Renal cortex interstitium (tissue), 15 donors: ENCODE data around the gene ZC3H18. TPM values are rescaled to one million over a fixed set of nuclear protein-coding genes. Genes with fewer than 3 reads are reported as not detected.
A peak's percentile ranks its signal among the peaks of the same experiment; 100 is the strongest.

Experiments used
- DNase-seq, 11 donors: peaks; one replicate each; pipeline ENCODE4 v3.0.0-alpha.2; 2013; ENCODE audit warnings: low read depth in 9 of 11, low spot score in 4 of 11; ENCODE audit errors: extremely low read depth in 1 of 11
- long read RNA-seq, 16 experiments: transcript quantifications; one replicate each; lab custom pipeline, GENCODE V29; 2026
- polyA plus RNA-seq, 3 donors: library from polyadenylated mRNA; unstranded; fragments of 120-200 nt; gene quantifications; one replicate each; pipeline ENCODE4 v1.2.1, GENCODE V29; 2013; ENCODE audit not compliant: insufficient read length in 3 of 3

Gene ZC3H18
- polyA plus RNA-seq = 10 to 100 TPM; 35.8 to 43.3 (median 40.5) TPM
- long read RNA-seq, donor 1, partial matches to known transcripts = 404 of 408 reads
- long read RNA-seq, donor 1, other reads (novel, unspliced or antisense) = 0 of 408 reads
- long read RNA-seq, donor 2, partial matches to known transcripts = 16 of 20 reads
- long read RNA-seq, donor 2, other reads (novel, unspliced or antisense) = 0 of 20 reads
- long read RNA-seq, donor 3, partial matches to known transcripts = 535 of 545 reads
- long read RNA-seq, donor 3, other reads (novel, unspliced or antisense) = 5 of 545 reads
- long read RNA-seq, donor 4, partial matches to known transcripts = 0 of 4 reads
- long read RNA-seq, donor 4, other reads (novel, unspliced or antisense) = 0 of 4 reads
- long read RNA-seq, donor 5 = 0 reads
- long read RNA-seq, donor 6, partial matches to known transcripts = 0 of 3 reads
- long read RNA-seq, donor 6, other reads (novel, unspliced or antisense) = 0 of 3 reads
- long read RNA-seq, donor 7, partial matches to known transcripts = 6 of 9 reads
- long read RNA-seq, donor 7, other reads (novel, unspliced or antisense) = 0 of 9 reads
- long read RNA-seq, donor 8 = 0 reads
- long read RNA-seq, donor 9, partial matches to known transcripts = 337 of 338 reads
- long read RNA-seq, donor 9, other reads (novel, unspliced or antisense) = 0 of 338 reads
- long read RNA-seq, donor 10, partial matches to known transcripts = 0 of 1 reads
- long read RNA-seq, donor 10, other reads (novel, unspliced or antisense) = 0 of 1 reads
- long read RNA-seq, donor 11 = 0 reads
- long read RNA-seq, donor 12, partial matches to known transcripts = 0 of 1 reads
- long read RNA-seq, donor 12, other reads (novel, unspliced or antisense) = 0 of 1 reads
- long read RNA-seq, donor 13 = 0 reads
- long read RNA-seq, donor 14 = 0 reads
- long read RNA-seq, donor 15, partial matches to known transcripts = 5 of 6 reads
- long read RNA-seq, donor 15, other reads (novel, unspliced or antisense) = 0 of 6 reads
- long read RNA-seq, donor 16, transcript ZC3H18-201 (18 exons, 3,729 nt) = major isoform, 8 of 34 reads
- long read RNA-seq, donor 16, partial matches to known transcripts = 20 of 34 reads
- long read RNA-seq, donor 16, other reads (novel, unspliced or antisense) = 0 of 34 reads

DNA sequence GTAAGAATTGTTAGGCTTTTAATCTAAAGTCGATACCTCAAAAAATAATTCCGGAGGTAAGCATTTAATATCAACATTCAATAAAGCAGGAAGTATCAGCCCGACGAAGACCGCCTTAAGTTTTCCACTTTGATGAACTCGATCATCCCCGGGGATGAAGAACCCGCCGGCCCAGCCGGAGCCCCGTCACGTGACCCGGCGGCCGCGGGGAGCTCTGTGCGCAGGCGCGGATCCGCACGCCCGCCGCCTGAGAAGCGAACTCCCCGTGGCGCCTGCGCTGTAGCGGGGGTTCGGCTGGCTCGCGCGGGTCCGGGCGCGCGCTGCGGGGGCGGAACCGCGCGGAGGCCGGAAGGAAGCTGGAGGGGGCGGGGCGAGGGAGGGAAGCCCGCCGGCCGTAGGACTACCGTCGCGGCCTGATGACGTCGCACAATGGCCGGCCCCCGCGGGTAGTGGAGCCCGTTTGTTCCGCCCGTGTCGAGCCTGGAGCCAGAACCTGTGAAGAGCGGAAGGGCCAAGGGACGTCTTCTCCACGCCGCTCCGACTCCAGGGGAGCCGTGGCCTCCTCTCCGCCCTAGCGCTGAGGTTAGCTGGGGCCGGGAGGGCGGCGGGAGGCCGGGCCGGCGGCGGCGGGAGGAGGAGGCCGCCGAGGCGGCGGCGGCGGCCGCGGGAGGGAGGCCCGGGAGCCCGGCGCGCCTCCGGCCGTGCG, at the start of gene ZC3H18:
TSS of gene ZC3H18 (plus strand) at position 419 of the 706 bp plus-strand sequence. CDS start 6,721 bp downstream, outside the sequence.
- DNase-seq = peak; percentile 90 to 98 (median 96)

DNA sequence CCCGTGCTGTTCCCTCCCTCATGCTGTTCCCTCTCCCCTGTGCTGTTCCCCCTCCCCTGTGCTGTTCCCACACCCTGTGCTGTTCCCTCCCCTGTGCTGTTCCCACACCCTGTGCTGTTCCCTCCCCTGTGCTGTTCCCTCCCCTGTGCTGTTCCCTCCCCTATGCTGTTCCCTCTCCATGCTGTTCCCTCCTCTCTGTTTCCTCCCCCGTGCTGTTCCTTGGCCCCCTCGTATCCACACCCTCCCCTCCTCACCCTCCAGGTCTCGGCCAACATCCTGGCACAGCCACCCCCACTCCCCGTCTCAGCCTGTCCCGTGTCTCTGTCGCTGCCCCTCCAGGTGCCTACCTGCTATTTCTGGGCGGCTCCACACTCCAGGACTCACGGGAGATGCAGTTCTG, 48.5 kb upstream of the ZC3H18 start:
- DNase-seq = no peak

DNA sequence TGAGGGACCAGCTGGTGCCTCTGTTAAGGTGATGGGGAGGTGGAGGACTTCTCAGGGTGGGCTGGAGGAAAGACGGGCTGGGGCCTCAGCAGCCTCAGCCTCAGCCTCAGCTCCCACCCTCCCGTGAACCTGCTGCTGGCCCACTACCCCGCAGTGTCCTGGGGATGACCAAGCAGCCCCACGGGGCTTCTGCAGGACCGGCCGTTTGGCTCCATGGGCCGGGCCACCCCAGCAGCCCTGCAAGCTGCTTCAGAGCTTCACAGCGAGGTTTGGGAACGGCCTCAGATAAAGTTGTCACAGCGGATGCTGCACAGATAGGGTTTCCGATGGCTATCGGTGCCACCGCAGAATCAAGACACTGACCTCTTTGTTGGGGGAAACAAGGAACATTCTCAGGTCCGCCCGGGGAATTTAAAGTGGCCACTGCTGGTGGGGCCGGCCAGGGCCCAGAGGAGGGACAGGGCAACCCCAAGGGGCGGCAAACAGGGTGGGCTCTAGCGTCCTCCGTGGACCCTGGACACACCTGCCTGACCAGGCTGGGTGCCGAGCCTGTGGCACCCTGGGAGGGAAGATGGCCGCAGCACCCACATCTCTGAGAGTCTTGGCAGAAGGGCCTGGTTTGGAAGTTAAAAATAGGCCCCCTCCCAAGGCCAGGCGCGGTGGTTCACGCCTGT, 47.8 kb upstream of the ZC3H18 start:
- no peak for DNase-seq

DNA sequence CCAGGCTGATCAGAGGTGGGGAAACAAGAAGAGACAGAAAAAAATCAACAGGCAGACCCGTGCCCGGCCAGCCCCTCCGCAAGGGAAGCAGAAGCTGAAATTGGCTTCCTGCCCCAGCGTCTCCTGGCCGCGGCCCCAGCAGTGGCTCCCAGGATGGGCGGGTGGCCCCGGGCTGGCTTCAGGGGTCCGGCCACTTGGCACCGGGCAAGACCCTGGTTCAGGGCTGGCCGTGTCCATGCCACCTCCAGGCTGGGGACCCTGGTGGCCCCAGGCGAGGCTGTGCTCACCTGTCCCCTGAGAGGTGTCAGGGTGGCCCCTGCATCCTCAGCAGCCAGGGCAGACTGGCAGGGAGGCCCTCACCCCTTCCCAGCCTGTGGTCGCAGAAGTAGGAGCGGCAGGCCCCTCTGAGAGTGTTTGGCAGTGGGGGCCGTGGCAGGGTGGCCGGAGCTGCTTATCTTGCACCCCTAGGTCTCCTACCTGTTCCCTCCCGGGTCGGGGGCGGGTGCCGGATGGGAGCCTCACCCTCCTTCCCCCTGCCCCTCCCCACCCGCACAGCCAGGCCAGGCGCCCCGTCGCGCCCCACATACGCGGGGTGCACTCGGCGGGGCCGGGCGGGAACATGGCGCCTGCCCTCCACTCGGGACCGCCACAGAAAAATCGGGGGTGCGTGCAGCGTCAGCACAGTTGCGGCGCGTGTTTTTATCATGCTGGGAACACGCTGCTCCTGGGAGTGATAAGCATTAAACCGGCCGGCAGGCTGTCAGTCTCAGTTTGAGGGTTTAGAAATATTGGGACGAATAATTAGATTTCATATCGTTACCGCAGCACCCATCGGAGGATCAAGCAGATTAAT, 46.7 kb upstream of the ZC3H18 start:
- DNase-seq = no peak

DNA sequence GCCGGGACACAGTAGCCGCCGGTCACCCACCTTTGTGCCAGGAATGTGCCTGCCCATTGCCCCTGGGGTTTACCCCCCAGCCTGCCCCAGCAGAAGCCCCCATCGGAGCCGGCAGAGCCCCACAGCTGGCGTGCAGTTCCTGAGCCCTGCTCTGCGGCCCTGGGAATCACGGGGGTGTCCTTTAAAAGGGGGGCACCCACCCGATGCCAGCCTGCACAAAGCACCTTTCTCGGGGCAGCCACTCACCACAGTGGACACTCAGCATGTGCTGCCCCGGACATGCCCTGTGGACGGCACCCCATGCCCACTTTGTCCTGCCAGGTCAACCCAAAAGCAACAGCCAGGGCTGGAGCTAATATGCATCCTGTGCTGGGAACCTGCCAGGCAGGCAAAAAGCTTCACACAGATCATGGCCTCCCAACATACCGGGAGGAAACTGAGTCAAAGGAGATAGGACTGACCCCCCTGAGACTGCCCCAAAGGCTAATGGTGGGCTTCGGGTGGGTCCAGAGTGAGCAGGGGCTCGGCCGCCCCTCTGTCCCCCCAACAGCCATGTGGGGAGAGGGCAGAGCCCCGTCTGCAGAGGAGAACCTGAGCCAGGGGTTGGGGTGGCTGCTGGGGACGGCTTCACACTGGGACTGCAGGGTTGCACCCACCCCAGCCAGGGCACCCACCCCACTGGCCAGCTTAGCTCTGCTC, 45.8 kb upstream of the ZC3H18 start:
- no peak for DNase-seq

DNA sequence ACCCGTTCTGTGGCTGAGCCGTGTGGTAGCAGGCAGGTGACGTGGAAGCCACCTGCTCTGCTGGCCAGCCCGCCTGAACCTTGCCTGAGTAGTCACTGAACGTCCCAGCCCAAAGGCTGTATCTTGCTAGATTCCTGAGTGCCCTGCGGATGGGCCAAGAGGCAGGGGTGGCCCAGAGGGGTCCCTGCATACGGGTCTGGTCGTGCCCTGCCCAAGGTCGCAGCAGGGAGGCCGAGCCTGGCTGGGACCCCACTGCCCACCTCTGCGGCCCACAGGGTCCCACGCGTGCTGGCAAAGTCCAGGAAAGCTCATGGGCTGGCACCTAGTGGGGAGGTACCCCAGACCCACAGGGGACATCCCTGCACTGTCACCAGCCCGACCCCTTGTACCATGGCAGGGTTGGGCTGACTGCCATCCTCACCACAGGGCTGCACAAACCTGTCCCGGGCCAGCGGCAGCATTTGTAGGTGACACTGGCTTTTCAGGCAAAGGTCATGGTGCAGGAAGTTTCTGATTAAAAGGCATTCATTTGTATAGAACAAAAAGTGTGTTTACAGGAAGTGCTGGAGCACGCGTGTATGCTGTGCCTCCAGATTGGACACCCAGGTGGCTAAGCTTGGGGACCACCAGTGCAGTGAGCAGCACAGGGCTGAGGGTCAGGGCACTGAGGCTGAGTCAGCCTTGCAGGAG, 45.1 kb upstream of the ZC3H18 start:
- no peak for DNase-seq

DNA sequence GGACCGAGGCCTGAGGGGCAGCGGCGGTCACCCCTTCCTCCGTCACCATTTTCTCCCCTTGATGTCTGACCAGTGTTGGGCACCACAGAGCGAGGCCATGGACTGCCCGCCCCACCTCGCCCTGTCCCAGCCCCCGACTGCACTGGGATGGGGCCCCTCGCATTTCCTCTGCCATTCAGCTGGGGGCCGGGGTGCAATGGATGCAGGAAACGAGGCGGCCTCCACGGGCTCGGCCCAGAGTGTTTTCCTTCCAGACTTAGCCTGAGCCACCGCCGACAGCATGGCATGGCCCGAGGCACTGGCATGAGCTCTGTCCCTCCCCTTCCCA, 44.6 kb upstream of the ZC3H18 start:
- DNase-seq = no peak

DNA sequence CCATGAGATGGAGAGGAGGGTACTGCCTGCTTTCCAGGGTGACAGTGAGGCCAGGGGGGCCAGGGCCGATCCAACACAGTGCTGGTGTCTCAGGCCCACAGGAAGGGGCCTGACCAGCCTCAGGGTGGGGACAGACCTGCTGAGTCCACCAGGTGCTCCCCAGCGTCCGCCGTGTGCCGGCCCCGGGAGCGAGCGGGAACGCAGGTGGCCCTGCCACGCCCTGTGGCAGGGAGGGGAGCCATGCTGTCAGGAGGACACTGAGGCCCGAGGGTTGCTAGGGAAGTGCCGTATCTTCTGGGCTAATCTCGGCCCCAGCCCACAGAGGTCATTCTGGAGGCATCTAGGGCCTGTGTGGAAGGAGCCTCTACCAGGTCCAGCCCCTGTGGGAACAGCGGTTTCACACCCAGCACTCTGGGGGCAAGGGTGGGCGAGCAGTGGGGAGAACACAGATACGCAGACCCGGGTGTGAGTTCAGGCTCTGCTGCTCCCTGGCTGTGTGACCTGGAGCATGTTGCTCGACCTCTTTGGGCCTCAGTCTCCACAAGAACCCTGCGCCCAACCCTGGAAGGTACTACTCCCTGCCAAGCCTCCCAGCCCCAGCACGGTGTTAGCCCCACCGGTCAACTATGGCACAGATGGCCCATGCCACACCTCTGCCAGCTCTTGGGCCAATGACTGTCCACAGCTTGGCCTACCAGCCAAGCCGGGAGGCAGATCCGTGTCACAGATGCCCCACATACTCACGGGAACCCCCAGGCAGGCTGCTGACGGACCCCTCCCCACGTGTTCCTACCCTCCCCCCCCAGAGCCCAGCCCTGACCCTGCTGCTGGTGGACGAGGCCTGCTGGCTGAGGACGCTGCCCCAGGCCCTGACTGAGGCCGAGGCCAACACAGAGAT, 43.9 kb upstream of the ZC3H18 start:
- no peak for DNase-seq

DNA sequence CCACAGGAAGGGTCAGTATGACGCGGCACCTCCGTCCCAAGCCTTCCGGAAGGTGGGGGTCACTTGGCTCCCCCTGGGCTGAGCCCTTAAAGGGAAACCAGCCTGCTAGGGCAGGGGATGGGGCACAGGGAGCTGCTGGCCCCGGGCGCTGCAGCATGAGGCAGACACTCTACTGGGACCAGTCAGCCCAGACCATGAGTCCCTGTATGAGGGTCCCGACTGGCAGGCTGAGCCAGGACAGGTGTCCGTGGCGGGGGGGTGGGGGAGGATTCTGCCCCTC, 43.4 kb upstream of the ZC3H18 start:
- no peak for DNase-seq

DNA sequence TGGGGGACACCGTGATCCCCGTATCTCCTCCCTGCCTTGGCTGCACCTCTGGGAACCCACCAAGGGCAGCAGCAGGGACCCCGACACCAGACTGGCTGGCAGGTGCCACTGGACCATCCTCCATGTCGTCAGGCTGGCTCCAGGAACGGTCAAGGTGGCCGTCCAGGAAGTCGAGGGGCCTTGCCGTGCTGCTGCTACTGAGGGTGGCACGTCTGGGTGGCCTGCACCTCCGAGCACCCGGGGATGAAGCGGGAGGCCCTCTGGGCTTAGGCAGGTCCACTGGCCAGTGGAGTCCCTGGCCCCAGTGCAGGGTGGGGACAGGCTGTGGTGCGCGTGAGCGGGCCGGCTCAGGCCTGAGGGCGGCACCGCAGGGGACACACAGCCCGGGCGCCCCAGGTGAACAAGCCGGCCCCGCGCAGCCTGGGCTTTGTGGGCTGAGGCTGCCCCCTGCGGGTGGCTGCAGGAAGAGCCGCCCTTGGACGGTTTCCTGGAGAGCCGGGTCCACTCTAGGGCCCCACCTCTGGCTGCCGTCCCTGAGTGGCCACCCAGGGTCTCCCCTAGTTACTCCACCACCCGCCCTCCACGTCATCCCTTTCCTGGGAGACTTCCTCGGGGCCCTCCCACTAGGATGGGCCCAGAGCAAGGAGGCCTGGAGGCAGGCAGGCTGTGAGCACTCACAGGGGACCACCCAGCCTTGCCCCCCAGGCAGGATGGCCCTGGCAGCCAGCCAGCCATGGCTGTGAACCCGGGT, 42.8 kb upstream of the ZC3H18 start:
- peak in 5 of 11 donors; percentile 22 to 51 (median 47) for DNase-seq

DNA sequence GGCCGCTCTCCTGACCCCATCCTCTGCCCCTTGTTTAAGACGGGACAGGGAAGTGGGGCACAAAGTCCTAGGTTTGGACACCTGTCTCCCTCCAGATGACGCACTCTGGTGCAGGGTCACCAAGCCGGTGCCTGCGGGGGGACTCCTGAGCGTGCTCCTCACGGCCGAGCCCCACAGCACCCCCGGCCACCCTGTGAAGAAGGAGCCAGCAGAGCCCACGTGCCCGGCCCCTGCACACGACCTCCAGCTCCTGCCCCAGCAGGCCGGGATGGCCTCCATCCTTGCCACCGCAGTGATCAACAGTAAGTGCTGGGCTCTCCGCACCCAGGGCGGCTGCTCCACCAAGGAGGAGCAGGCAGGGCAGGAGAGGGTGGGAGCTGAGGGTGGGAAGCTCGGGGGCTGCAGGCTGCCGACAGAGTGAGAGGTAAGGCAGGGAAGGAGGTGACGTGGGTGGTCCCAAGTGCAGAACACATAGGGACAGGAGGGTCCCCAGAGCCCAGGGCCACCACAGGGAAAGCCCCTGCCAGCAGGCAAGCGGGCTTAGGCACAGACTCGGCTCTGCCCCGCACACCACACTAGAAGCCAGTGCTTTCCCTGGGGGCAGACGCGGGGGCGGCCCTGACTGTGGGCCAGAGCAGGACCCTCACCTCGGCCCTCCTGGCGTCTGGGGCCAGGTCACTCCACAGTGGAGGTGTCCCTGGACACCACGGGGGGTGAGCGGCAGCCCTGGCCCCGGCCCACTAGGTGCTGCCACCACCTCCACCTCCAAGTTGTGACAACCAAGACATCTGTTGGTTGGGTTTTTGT, 42.1 kb upstream of the ZC3H18 start:
- no peak for DNase-seq

DNA sequence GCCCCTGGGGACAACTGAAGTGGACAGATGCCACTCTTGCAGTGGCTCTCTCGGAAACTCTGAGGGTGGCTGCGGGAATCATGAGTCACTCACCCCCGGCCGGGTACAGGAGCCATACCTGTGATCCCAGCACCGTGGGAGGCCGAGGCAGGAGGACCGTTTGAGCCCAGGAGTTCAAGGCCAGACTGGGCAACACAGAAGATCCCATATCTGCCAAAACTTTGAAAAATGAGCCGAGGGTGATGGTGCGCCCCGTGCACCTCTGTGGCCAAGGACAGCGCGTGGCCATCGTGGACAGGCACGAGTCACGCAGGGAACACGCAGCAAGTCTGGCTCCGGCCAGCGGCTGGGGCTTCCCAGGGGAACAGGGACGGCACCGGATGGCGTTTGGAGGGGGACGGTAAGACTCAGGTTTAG, 41.3 kb upstream of the ZC3H18 start:
- DNase-seq = no peak

DNA sequence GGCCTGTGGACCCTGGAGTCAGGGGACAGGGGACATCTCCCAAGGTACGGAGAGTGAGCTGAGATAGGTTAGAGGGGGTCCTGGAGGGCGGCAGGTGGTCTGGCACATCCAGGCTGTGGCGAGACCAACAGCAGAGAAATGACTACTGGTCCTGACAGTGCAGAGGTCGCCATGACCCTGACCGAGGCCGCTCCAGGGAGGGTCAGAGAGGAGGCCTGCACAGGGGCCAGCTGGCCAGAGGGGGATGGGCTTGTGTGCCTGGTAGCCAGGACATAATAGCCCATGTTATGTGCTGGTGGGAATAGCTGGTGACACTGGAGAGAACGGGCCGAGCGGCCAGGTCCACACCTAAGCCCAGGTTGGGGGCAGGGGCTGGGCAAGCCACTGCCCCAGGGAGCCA, 40.6 kb upstream of the ZC3H18 start:
- no peak for DNase-seq
